NCI-H345 treated with DMSO at 0.1 percent for 48 hours (cell line): ENCODE measurements around the gene PLD4.

Source experiments
- DNase-seq: peaks from one replicate; lab custom pipeline; 2025; ENCODE audit not compliant: unreplicated experiment; lab: John Stamatoyannopoulos, UW

The PLD4 gene

GRCh38 chr14:104973135-104973384, 48.4 kb downstream of the PLD4 start:
- DNase-seq: no peak

- no peak for DNase-seq
Measured at GRCh38 chr14:104973385-104974145, 48.9 kb downstream of the PLD4 start.

- DNase-seq: no peak
Measured at GRCh38 chr14:104974146-104974541, 49.5 kb downstream of the PLD4 start.

- no peak for DNase-seq
Measured at GRCh38 chr14:104974665-104975390, 50.1 kb downstream of the PLD4 start.

GRCh38 chr14:104975481-104976197, 51.0 kb downstream of the PLD4 start:
- no peak for DNase-seq

- peak; percentile 13 for DNase-seq
Measured at GRCh38 chr14:104976198-104977007, 51.7 kb downstream of the PLD4 start.

GRCh38 chr14:104977008-104977680, 52.5 kb downstream of the PLD4 start:
- no peak for DNase-seq

- DNase-seq: peak; percentile 43
Measured at GRCh38 chr14:104977681-104978653, 53.3 kb downstream of the PLD4 start, which contains the start of gene AHNAK2. Gene AHNAK2, minus strand, starts transcription at chr14:104978374. Its CDS starts 137 bp downstream, at chr14:104978237.

- no peak for DNase-seq
Measured at GRCh38 chr14:104978746-104979691, 54.3 kb downstream of the PLD4 start.

GRCh38 chr14:104979758-104980610, 55.3 kb downstream of the PLD4 start:
- DNase-seq: no peak

- DNase-seq: no peak
Measured at GRCh38 chr14:104980611-104981531, 56.2 kb downstream of the PLD4 start.

- no peak for DNase-seq
Measured at GRCh38 chr14:104981699-104982541, 57.2 kb downstream of the PLD4 start.

GRCh38 chr14:104982548-104983230, 58.0 kb downstream of the PLD4 start:
- DNase-seq: no peak
